Gastrocnemius medialis (tissue), 4 donors: ENCODE measurements around the gene MECP2. TPM values are rescaled to one million over a fixed set of nuclear protein-coding genes. Genes with fewer than 3 reads are reported as not detected.
"Not testable (repeated sequence)": the region's sequence is repeated elsewhere in the genome, so short reads cannot be mapped to it uniquely, and the experiment has no call there.

ENCODE experiments used
- ATAC-seq, 2 donors: fragments of 150-250 bp; one replicate each; pipeline ENCODE4 v1.9.1; 2016
- DNase-seq, 2 donors: peaks; one replicate each; pipeline ENCODE4 v3.0.0-alpha.2; 2019
- H3K27ac ChIP-seq, 4 donors: fragments of 200-600 bp; sonication (generic); 1 replicate in 1 of 4; 2 replicates in 3 of 4; pipeline ENCODE4 v1.5.1; 2016 to 2018; ENCODE audit warnings: mild to moderate bottlenecking in 2 of 4, moderate library complexity in 1 of 4
- H3K27me3 ChIP-seq, 3 donors: fragments of 200-600 bp; sonication (generic) in 2 of 3; 1 replicate in 1 of 3; 2 replicates in 2 of 3; pipeline versions ENCODE4 v1.5.1 to v1.6.0; 2016 to 2019; ENCODE audit warnings: mild to moderate bottlenecking in 1 of 3, moderate library complexity in 1 of 3
- H3K36me3 ChIP-seq, 2 donors: fragments of 200-600 bp; sonication (generic) in 1 of 2; one replicate each; pipeline ENCODE4 v1.5.1; 2017 to 2018
- H3K4me1 ChIP-seq, 2 donors: fragments of 200-600 bp; sonication (generic) in 1 of 2; one replicate each; pipeline ENCODE4 v1.5.1; 2016 to 2017; ENCODE audit warnings: mild to moderate bottlenecking in 2 of 2
- H3K4me3 ChIP-seq, 4 donors: fragments of 200-600 bp; sonication (generic) in 3 of 4; 1 replicate in 1 of 4; 2 replicates in 3 of 4; pipeline ENCODE4 v1.5.1; 2016 to 2019; ENCODE audit warnings: mild to moderate bottlenecking in 2 of 4
- H3K9me3 ChIP-seq, 3 donors: fragments of 200-600 bp; sonication (generic) in 2 of 3; 1 replicate in 1 of 3; 2 replicates in 2 of 3; pipeline ENCODE4 v1.5.1; 2016 to 2019
- POLR2A ChIP-seq, 2 donors: fragments of 450-650 bp; IDR thresholded peaks; one replicate each; pipeline ENCODE4 v1.6.1; 2017; ENCODE audit warnings: antibody characterized with exemption in 2 of 2, mild to moderate bottlenecking in 2 of 2, moderate library complexity in 2 of 2
- in situ Hi-C, 4 donors: fragments of 200-750 bp; cut with MboI; loops; one replicate each; pipeline versions ENCODE4 v1.15.0 to v1.8.0; 2017; ENCODE audit warnings: low sequenced_read_pairs in 4 of 4
- intact Hi-C: fragments of 100-400 bp; cut with DNase I; formaldehyde crosslinking; loops from one replicate; pipeline ENCODE4 v1.15.1; 2023; ENCODE audit warnings: low total_unique reads
- total RNA-seq, 4 donors: library from RNA; depleted of rRNA; stranded (reverse); fragments of >200 nt; gene quantifications; one replicate each; pipeline versions ENCODE4 v1.1.0 to v1.2.3, GENCODE V29; 2016
- TF ChIP-seq, protein P1 (sequence below), 5 experiments: fragments of 450-650 bp in 3 of 5; fragments of 200-600 bp in 2 of 5; sonication (generic) in 2 of 5; IDR thresholded peaks in 4 of 5; conservative IDR thresholded peaks in 1 of 5; 1 replicate in 4 of 5; 2 replicates in 1 of 5; pipeline ENCODE4 v1.5.1; 2016 to 2019; ENCODE audit warnings: antibody characterized with exemption in 5 of 5, mild to moderate bottlenecking in 3 of 5, moderate library complexity in 3 of 5

MECP2 gene
- total RNA-seq = 10 to 100 TPM; 39.0 to 63.2 (median 45.2) TPM

DNA sequence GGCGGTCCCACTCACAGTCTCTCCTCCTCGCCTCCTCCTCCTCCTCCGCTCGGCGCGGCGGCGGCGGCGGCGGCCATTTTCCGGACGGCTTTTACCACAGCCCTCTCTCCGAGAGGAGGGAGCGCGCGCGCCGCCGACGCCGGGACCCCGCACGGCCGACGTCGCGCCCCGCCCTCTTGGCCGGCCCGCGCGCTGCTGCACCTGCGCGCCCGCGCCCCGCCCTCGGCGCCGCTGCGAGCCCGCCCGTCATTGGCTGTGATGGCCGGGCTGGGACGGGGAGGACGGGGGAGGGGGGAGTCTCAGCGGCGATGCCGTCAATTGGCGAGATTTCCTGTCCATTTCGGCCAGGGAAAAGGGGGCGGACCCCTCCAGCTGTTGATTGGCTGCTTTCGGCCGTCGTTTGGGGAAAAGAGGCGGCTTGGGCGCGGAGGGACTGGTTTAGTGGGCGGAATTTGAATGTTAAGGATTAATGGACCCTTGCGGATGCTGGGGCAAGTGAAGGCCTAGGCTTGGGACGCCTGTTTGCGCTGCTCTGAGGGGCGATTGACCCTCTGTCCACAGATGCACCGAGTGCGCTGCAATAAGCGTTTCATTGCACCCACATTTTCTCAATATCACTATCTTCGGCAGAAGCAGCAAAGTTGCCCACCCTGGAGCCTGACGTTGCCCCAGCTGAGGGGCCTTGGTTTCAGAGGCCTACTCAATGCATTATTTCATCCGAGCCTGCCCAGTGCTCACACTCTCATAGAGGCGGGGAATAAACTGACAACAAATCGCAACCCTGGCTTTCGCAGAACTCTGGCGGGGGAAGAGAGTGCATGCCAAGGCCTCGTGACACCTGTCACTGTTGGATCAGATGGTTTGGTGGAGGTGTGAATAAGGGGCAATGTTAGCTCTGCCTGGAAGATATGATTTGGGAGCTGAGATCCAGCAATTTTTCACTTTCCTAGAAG, at the start of gene MECP2:
MECP2 (minus strand) TSS at position 129 of the 953 bp plus-strand sequence.
- peak; percentile 52 to 60 for TF ChIP-seq POLR2A (IDR thresholded peaks at IDR 0.05)
- TF ChIP-seq, protein P1, sequence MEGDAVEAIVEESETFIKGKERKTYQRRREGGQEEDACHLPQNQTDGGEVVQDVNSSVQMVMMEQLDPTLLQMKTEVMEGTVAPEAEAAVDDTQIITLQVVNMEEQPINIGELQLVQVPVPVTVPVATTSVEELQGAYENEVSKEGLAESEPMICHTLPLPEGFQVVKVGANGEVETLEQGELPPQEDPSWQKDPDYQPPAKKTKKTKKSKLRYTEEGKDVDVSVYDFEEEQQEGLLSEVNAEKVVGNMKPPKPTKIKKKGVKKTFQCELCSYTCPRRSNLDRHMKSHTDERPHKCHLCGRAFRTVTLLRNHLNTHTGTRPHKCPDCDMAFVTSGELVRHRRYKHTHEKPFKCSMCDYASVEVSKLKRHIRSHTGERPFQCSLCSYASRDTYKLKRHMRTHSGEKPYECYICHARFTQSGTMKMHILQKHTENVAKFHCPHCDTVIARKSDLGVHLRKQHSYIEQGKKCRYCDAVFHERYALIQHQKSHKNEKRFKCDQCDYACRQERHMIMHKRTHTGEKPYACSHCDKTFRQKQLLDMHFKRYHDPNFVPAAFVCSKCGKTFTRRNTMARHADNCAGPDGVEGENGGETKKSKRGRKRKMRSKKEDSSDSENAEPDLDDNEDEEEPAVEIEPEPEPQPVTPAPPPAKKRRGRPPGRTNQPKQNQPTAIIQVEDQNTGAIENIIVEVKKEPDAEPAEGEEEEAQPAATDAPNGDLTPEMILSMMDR (IDR thresholded peaks at IDR 0.05 in 4 of 5, conservative IDR thresholded peaks at IDR 0.05 in 1 of 5) = no peak
- no peaks in the 10 kb centered on the region for H3K27me3 ChIP-seq
- DNase-seq (peak; percentile 86 to 91), ATAC-seq (peak; percentile 80 to 86)
- in situ Hi-C loops (no loop called here), intact Hi-C loops (loop anchor here (1.0 to 5.0 kb wide), 4 partner anchors 46 to 279 kb away; partner anchors contain the start of genes EMD and HCFC1)
- H3K36me3 ChIP-seq = no peaks in the 10 kb centered on the region
- peak within 1 kb of the TSS; percentile 62 to 72 (median 68) for H3K4me3 ChIP-seq
- no peaks in the 10 kb centered on the region for H3K9me3 ChIP-seq
- peak within 1 kb of the TSS; percentile 90 to 99 (median 94) for H3K27ac ChIP-seq
- peaks cover 31 to 40% of the 10 kb centered on the region in 2 donors for H3K4me1 ChIP-seq

DNA sequence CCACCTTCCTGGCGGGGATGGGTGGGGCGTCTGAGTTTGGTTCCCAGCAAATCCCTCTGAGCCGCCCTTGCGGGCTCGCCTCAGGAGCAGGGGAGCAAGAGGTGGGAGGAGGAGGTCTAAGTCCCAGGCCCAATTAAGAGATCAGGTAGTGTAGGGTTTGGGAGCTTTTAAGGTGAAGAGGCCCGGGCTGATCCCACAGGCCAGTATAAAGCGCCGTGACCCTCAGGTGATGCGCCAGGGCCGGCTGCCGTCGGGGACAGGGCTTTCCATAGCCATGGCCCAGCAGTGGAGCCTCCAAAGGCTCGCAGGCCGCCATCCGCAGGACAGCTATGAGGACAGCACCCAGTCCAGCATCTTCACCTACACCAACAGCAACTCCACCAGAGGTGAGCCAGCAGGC, 46.5 kb upstream of the MECP2 start, which contains the start of gene OPN1LW:
OPN1LW (plus strand) TSS at position 234 of the 400 bp plus-strand sequence; CDS start at position 275, 41 bp downstream.
- not testable (repeated sequence) for ATAC-seq

DNA sequence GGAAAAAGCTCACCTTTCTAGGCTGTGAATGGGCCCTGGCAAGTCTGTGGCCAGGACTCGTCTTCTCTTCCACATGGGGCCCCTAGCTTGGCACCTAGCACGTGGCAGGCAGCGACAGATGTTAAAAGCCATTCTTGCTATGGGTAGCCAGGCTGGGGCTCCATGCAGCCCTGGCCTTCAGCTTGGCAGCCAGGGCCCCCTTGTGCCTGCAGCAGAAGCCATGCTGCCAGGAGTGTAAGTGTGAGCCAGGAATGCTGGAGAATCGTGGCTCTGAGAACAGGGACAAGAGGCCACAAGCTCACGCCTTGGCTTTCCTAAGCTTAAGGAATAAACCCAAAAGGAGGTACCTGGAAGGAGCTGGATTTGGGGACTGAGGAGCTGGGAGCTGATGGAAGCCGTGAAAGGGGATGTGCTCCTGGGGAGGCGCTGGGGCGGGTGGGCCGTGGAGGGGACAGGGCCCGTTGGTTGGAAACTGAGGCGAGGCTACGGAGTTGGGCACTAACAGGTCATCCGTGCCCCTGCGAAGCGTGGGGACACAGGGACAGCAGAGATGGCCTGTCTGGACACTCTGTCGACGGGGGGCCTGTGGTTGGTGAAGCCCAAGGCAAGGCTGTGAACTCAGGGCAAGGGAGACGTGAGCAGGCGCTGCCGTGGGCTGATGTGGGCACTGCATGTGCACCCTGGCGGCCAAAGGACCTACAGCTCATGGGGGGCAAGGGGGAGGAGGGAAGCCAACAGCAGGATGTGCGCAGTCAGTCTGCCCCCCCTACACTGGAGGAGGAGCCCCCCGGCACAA, 45.6 kb upstream of the MECP2 start:
- in situ Hi-C loops = no loop called here
- no peak for ATAC-seq
- intact Hi-C loops = no loop called here

More for the DNA sequence above, 46.5 kb upstream of the MECP2 start, which contains the start of gene OPN1LW:
- in situ Hi-C loops, DNase-seq, intact Hi-C loops, H3K4me3 ChIP-seq, H3K36me3 ChIP-seq, H3K9me3 ChIP-seq, H3K27ac ChIP-seq, H3K4me1 ChIP-seq, H3K27me3 ChIP-seq: not testable (repeated sequence)

DNA sequence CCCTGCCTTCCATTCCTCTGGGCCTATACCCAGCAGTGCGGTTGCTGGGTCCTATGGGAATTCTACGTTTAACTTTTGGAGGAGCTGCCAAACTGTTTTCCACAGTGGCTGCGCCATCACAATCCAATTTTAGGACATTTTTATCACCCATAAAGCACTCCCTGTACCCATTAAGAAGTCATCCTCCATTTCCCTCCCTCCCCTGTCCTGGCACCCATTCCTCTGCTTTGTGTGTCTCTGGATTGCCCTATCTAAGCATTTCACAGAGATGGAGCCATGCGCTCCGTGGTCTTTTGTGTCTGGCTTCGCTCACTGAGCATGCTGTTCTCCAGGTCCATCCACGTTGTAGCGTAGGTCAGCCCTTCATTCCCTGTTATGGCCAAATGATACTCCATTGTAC, 44.9 kb upstream of the MECP2 start:
- Histone ChIP-seq H3K9me3 (no peaks in the 10 kb centered on the region), H3K36me3 (no peaks in the 10 kb centered on the region), H3K27ac (no peak overlapping the region), H3K4me3 (no peak overlapping the region), H3K27me3 (no peaks in the 10 kb centered on the region), H3K4me1 (no peaks in the 10 kb centered on the region)
- no peak for TF ChIP-seq POLR2A (IDR thresholded peaks at IDR 0.05)
- TF ChIP-seq, protein P1 (IDR thresholded peaks at IDR 0.05 in 4 of 5, conservative IDR thresholded peaks at IDR 0.05 in 1 of 5) = no peak
- DNase-seq = no peak
- in situ Hi-C loops (no loop called here), intact Hi-C loops (no loop called here)
- no peak for ATAC-seq

More for the DNA sequence above, 45.6 kb upstream of the MECP2 start:
- H3K27ac ChIP-seq = no peak overlapping the region
- DNase-seq = no peak
- H3K9me3 ChIP-seq = no peaks in the 10 kb centered on the region
- no peak overlapping the region for H3K4me3 ChIP-seq
- H3K4me1 ChIP-seq = no peaks in the 10 kb centered on the region
- no peaks in the 10 kb centered on the region for H3K27me3 ChIP-seq
- TF ChIP-seq, protein P1 (IDR thresholded peaks at IDR 0.05 in 4 of 5, conservative IDR thresholded peaks at IDR 0.05 in 1 of 5) = no peak
- TF ChIP-seq POLR2A (IDR thresholded peaks at IDR 0.05) = no peak
- no peaks in the 10 kb centered on the region for H3K36me3 ChIP-seq
